ENCODE measurements around the gene SZRD1. TPM values are rescaled to one million over a fixed set of nuclear protein-coding genes. Genes with fewer than 3 reads are reported as not detected.

The SZRD1 gene
- total RNA-seq, 1 donor from 2014 or later = 200 TPM

- Mint-ChIP-seq H3K36me3 (ENCODE audit: low read depth) (peaks cover 21% of the 10 kb centered on the region), H3K27ac (peak overlapping the region; percentile 56), H3K4me3 (no peak overlapping the region), H3K27me3 (no peaks in the 10 kb centered on the region), H3K4me1 (peaks cover 54% of the 10 kb centered on the region), H3K9me3 (no peaks in the 10 kb centered on the region)
- intact Hi-C loops (cut with micrococcal nuclease) = no loop called here
- DNase-seq = no peak
These were observed 8.7 kb downstream of the SZRD1 start for GRCh38 chr1:16375521-16376340.

- Mint-ChIP-seq H3K4me1 (peaks cover 47% of the 10 kb centered on the region), H3K36me3 (ENCODE audit: low read depth) (peaks cover 22% of the 10 kb centered on the region), H3K27ac (peak overlapping the region; percentile 56), H3K27me3 (no peaks in the 10 kb centered on the region), H3K9me3 (no peaks in the 10 kb centered on the region), H3K4me3 (no peak overlapping the region)
- DNase-seq = no peak
- intact Hi-C loops (cut with micrococcal nuclease) = no loop called here
These were observed 9.9 kb downstream of the SZRD1 start for GRCh38 chr1:16376971-16377370.

GRCh38 chr1:16378443-16378842 is 11.4 kb downstream of the SZRD1 start:
- Mint-ChIP-seq H3K27me3 (no peaks in the 10 kb centered on the region), H3K36me3 (ENCODE audit: low read depth) (peaks cover 19% of the 10 kb centered on the region), H3K9me3 (no peaks in the 10 kb centered on the region), H3K27ac (no peak overlapping the region), H3K4me1 (peaks cover 38% of the 10 kb centered on the region), H3K4me3 (no peak overlapping the region)
- no peak for DNase-seq
- intact Hi-C loops (cut with micrococcal nuclease) = no loop called here

GRCh38 chr1:16380868-16381267 is 13.8 kb downstream of the SZRD1 start:
- Mint-ChIP-seq H3K4me3 (no peak overlapping the region), H3K9me3 (no peaks in the 10 kb centered on the region), H3K27ac (no peak overlapping the region), H3K4me1 (peaks cover 39% of the 10 kb centered on the region), H3K36me3 (ENCODE audit: low read depth) (peaks cover 19% of the 10 kb centered on the region), H3K27me3 (no peaks in the 10 kb centered on the region)
- no peak for DNase-seq
- intact Hi-C loops (cut with micrococcal nuclease) = no loop called here

GRCh38 chr1:16383888-16384287 is 16.8 kb downstream of the SZRD1 start:
- intact Hi-C loops (cut with micrococcal nuclease) = no loop called here
- H3K4me3 Mint-ChIP-seq = peak overlapping the region; percentile 28
- H3K4me1 Mint-ChIP-seq = peaks cover 42% of the 10 kb centered on the region
- H3K27ac Mint-ChIP-seq = peak overlapping the region; percentile 68
- H3K27me3 Mint-ChIP-seq = no peaks in the 10 kb centered on the region
- H3K36me3 Mint-ChIP-seq (ENCODE audit: low read depth) = peaks cover 19% of the 10 kb centered on the region
- H3K9me3 Mint-ChIP-seq = no peaks in the 10 kb centered on the region
- no peak for DNase-seq

DNA sequence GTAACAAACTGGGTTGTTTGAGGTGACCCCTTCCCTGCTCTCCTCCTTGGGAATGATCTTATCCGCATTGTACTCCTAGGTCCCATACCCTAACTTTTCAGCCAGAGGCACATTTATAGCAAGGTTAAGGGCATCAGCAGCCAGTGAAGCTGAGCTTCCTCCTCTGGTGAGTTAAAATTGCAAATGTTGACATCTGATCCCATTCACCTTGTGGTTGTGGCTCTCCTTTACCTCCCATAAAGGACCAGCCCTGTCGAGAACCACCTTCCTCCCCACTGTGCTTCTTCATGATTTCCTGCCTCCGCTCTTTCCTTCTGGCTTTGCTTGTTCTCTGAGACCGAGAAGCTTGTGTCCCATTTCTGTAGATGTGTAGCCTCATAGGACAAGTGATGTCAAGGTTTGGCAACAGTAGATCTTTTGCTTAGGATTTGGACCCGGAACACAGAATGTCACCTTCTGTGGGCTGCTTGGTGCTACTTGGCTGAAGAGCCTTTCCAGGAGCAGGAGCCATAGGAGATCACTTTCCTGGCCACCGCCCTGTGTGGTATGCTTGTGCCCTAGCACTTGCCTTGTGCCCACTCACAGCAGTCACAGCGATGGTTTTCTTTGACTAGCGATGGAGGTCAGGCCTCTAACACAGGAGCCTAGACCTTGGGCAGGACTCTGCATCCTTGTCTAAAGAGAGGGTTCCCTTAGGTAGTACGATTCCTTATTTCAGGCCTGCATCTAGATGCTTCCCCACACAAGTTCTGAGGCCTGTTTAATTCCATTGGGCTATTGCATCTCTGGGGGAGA is 18.8 kb downstream of the SZRD1 start:
- Mint-ChIP-seq H3K4me1 (peaks cover 46% of the 10 kb centered on the region), H3K36me3 (ENCODE audit: low read depth) (peaks cover 18% of the 10 kb centered on the region), H3K27ac (peak overlapping the region; percentile 60), H3K27me3 (no peaks in the 10 kb centered on the region), H3K9me3 (no peaks in the 10 kb centered on the region), H3K4me3 (peak overlapping the region; percentile 84)
- DNase-seq = no peak
- intact Hi-C loops (cut with micrococcal nuclease) = loop anchor here (2.0 kb wide), 1 partner anchor 17 kb away; no protein-coding TSS in a partner anchor

DNA sequence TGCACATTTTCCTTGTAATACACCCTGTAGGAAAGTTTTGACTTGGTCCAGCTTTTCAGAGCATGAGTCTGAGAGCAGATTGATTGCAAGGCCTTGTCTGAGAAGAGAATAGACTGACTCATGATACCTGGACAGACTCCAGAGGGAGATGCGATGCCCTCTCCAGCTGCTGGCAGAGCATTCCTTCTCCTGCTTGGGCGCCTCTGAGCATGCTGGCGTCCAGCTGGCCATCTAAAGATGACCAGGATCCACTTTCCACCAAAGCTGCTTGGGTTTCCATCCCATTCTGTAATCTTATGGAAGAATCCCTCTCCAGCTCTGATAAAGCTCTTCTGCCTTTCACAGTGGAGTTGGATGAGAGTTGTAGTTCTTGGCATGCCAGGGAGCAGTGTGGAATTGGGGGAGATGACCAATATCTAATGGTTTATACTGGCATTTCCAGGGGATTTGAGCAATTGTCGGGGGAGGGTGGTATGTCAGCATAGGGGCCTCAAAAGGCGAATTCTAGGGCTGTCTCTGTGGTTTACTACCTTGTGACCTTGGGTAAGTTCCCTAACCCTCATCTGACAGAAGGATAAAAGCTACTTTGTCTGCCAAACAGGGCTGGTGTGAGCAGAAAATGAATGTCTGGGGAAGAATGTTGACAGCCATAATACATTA is 19.5 kb downstream of the SZRD1 start:
- H3K27me3 Mint-ChIP-seq = no peaks in the 10 kb centered on the region
- H3K4me3 Mint-ChIP-seq = peak overlapping the region; percentile 84
- intact Hi-C loops (cut with micrococcal nuclease) = loop anchor here (2.0 kb wide), 1 partner anchor 18 kb away; no protein-coding TSS in a partner anchor
- H3K4me1 Mint-ChIP-seq = peaks cover 53% of the 10 kb centered on the region
- peak overlapping the region; percentile 60 for H3K27ac Mint-ChIP-seq
- no peaks in the 10 kb centered on the region for H3K9me3 Mint-ChIP-seq
- H3K36me3 Mint-ChIP-seq (ENCODE audit: low read depth) = peaks cover 18% of the 10 kb centered on the region
- peak; percentile 64 for DNase-seq

- Mint-ChIP-seq H3K9me3 (no peaks in the 10 kb centered on the region), H3K4me3 (peak overlapping the region; percentile 84), H3K27ac (peak overlapping the region; percentile 68), H3K36me3 (ENCODE audit: low read depth) (peaks cover 16% of the 10 kb centered on the region), H3K4me1 (peaks cover 58% of the 10 kb centered on the region), H3K27me3 (no peaks in the 10 kb centered on the region)
- DNase-seq = peak; percentile 69
- intact Hi-C loops (cut with micrococcal nuclease) = loop anchor here (2.0 kb wide), 1 partner anchor 19 kb away; no protein-coding TSS in a partner anchor
These were observed 20.5 kb downstream of the SZRD1 start for GRCh38 chr1:16387201-16388188.

- intact Hi-C loops (cut with micrococcal nuclease) = no loop called here
- Mint-ChIP-seq H3K27ac (peak overlapping the region; percentile 81), H3K36me3 (ENCODE audit: low read depth) (peaks cover 35% of the 10 kb centered on the region), H3K4me3 (no peak overlapping the region), H3K9me3 (no peaks in the 10 kb centered on the region), H3K27me3 (no peaks in the 10 kb centered on the region), H3K4me1 (peaks cover 49% of the 10 kb centered on the region)
- peak; percentile 54 for DNase-seq
These were observed 24.4 kb downstream of the SZRD1 start for GRCh38 chr1:16391411-16391810.

DNA sequence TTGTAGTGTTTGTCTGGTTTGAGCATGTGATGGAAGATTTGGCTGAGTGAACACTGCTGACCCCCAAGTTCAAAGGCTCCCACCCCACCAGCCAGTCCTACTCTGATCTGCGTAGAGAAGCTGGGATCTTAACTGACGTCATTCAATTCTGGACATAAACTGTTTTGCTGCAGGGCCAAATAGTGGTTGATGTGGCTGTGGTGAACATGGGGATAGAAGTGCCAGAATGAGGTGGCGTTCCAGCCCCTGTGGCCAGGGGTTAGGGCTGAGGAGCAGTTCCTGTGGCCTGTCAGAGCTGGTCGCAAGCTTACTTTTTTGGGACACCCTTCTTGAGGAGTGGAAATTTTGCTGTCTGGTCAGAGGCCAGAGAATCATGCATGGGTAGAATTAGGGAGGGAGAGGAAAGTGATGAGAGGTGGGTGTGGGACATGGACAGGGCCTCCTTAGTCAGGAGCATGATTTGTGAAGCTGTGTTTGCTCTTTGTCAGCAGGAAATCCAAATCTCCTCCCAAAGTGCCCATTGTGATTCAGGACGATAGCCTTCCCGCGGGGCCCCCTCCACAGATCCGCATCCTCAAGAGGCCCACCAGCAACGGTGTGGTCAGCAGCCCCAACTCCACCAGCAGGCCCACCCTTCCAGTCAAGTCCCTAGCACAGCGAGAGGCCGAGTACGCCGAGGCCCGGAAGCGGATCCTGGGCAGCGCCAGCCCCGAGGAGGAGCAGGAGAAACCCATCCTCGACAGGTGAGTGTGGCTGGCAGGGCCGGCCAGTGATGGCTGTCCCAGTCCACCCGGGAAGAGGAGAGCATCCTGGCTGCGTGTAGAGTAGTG is 25.9 kb downstream of the SZRD1 start:
- intact Hi-C loops (cut with micrococcal nuclease) = no loop called here
- Mint-ChIP-seq H3K27me3 (no peaks in the 10 kb centered on the region), H3K9me3 (no peaks in the 10 kb centered on the region), H3K4me3 (no peak overlapping the region), H3K27ac (peak overlapping the region; percentile 53), H3K4me1 (peaks cover 44% of the 10 kb centered on the region), H3K36me3 (ENCODE audit: low read depth) (peaks cover 37% of the 10 kb centered on the region)
- no peak for DNase-seq

DNA sequence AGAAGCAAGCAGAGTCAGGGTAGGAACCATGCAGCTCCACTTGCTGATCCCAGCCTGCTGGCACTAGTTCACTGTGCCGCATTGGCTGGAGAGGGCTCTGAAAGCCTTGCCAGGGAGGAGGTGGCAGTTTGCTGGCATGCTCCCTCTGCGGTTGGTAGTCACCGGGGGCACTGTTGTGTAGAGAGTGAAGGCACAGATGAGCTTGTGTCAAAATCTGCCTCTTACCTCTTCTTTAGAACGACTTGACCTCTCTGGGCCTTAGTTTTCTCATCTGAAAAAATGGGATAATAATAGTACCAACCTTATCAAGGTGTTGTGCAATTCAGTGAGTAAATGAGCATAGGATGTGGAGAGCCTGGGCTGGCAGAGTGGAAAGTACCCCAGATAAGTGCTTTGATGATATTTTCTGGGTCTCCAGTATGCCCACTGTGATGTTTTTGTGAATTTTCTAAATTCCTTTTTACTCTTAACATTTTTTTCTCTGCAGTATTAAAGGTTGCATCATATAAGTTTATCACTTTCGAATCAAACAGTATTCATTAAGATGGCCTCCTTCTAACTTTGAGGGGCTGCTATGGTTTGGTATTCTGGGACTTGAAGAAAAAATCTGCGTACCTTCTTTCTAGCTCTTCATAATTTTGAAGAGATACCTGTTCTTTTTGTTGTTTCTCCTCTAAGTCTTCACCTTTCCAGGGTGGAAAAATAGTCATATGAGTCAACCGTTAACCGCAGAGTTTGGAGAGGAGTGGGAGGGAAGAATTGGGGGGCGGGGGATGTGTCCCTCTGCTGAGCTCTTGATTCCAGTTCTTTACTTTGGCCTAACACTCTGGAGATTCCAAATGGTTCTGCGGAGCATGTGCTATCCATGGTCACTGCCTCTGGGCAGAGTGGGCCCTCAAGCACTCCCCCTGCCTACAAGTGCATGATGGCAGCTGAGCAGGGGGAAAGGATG is 26.8 kb downstream of the SZRD1 start:
- H3K4me1 Mint-ChIP-seq = peaks cover 46% of the 10 kb centered on the region
- H3K27me3 Mint-ChIP-seq = no peaks in the 10 kb centered on the region
- no peaks in the 10 kb centered on the region for H3K9me3 Mint-ChIP-seq
- H3K27ac Mint-ChIP-seq = peak overlapping the region; percentile 58
- DNase-seq = peak; percentile 57
- peaks cover 40% of the 10 kb centered on the region for H3K36me3 Mint-ChIP-seq (ENCODE audit: low read depth)
- H3K4me3 Mint-ChIP-seq = no peak overlapping the region
- intact Hi-C loops (cut with micrococcal nuclease) = no loop called here
